DMS153 treated with DMSO at 0.1 percent for 48 hours (cell line): ENCODE data around the gene HLA-DRA.
"Not testable (repeated sequence)": the region's sequence is repeated elsewhere in the genome, so short reads cannot be mapped to it uniquely, and the experiment has no call there.

Experiments used
- DNase-seq: peaks from one replicate; lab custom pipeline; 2025; ENCODE audit not compliant: unreplicated experiment; lab: John Stamatoyannopoulos, UW

HLA-DRA gene

DNA sequence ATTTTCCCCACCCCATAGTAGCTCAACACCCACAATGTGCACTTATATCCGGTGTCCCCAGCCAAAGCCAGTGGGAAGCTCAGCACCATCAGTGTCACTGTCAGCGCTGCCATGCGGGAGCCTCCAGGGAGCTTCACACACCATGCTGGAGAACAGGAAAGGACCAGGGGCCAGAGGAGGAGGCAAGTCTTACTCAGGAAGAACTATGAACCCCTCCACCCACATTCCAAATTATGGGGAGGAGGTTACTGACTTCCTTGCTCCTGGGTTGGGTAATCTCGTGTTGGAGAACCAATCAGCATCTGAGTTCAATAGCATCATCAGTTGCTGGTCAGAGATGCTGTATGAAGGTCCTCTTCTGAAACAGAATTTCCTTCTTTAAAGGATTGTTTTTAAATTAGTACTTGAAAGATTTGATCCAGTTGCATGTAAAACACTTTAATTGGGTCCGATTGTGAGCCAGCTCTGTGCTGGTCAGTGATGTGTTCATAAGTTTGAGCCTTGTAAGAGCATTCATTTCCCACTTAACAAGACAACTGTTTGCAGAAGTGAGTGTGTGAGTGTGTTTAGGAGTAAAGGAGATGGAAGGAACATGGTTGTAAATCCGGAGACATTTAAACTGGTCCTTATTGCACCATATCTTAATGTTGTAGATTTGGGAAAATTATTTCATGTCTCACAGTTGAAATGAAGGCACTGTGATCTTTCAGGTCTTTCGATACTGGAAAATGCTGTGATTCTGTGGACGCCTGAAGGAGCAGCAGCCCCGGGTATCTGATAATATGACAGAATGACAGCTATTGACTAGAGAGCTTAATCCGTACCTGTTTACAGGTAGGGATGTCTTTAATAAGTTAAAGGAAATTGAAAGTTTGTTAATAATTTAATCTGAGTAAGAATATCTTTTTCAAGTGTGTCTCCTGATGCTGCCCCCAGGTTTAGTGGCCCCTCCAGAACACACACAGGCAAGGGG, 34.0 kb downstream of the HLA-DRA start:
- not testable (repeated sequence) for DNase-seq

DNA sequence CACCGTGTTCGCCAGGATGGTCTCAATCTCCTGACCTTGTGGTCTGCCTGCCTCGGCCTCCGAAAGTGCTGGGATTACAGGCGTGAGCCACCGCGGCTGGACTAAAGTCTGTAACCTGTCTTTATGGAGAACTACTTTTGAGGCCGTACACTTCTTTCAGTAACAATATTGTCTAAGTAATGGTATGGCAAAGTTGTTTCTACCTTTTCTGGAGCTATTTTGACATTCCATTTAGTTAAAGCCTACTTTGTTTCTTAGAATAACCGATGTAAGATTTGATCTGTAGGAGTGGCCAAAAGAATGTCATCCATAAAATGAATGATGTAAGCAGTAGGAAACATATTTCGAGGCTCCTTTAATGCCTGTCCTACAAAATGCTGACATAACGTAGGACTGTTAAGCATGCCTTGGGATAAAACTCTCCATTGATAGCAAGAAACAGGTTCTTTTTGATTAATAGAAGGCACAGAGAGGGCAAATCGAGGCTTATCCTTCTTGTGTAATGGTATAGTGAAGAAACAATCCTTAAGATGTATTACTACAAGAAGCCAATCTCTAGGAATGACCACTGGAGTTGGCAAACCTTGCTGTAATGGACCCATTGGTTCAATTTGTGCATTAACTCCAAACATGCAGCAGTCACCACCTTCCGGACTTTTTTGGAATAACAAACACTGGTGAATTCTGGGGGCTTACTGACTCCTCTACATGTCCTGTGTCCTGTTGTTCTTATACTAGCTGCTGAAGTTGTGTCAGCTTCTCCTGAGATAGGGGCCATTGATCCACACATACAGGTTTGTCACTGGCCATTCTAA, 35.9 kb downstream of the HLA-DRA start:
- DNase-seq: no peak

DNA sequence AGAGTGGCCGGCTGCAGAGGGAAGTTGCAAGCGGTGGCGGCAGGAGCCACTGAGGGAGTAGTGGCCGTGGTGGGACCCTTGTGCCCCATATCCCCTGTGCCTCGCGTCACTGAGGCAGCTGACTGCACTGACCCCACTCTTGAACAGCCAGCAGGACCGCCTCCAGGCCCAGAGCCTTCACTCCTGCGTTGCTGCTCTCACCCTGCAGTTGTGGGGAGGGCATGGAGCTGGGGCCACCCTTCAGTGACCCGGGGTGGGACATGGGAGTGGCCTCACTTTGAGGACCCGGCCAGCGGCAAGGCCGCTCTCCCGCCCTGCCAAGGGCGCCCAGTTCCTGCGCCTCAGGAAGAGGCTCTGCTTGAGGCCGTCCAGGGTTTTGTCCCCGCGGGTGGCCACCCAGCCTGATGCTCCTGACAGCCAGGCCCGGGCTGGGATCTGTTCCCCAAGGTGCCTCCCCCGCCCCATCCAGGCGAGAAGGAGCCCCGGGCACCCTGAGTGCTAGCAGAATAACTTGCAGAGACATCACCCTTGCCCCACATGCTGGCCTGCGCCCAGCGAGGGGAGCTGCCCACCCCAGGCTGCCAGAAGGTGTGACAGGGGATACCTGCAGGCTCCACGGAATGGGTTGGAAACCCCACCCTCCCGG, 44.4 kb downstream of the HLA-DRA start:
- no peak for DNase-seq

DNA sequence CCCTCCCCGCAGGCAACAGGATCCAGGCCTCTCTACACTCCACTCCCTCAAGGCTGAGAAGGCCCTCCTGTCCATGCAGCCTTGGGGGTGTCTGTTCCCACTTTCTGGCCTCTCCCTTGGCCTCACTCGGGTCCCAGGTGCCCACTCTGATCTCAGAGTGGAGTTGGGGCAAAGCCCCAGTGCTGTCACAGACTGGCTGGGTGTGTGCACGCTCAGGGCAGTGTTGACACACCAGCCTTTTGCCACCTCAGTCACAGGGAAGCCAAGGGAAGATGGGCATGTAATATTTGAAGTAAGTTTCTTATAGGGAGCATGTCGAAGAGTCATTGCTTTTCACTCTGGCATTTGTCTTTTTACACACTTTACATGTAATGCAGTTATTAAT, 44.9 kb downstream of the HLA-DRA start:
- no peak for DNase-seq

DNA sequence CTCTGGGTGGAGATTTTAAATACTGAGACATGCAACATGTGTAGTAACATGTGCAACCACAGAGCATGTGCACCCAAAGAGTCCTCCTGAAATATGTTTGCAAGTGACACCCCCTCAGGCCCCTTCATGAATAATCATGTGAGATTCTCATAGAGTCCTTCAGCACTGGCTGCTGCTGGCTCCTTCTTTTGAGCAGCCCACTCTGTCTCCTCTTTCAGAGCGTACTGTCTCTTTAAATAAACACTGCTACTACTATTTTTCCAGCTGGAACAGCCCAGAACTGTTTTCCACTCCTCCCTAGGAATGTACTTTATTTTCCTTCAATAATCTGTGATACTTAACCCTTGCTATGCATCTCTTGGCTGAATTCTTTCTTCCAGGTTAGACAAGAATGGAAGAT, 48.4 kb downstream of the HLA-DRA start:
- no peak for DNase-seq

DNA sequence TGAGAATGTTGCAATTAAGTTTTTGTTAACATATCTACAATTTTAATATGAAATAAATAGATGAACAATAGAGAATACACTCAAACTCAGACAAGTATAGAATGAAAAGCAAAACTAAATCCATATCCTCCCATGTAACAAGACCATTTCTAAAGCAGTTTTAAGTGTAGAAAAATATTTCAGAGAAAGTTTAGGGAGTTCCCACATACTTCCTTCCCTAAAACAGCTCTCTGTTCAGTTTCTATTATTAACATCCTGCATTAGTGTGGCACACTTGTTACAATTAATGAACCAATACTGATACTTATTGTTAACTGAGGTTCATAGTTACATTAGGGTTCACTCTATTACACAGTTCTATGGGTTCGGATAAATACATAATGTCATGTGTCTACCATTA, 52.0 kb downstream of the HLA-DRA start:
- no peak for DNase-seq

DNA sequence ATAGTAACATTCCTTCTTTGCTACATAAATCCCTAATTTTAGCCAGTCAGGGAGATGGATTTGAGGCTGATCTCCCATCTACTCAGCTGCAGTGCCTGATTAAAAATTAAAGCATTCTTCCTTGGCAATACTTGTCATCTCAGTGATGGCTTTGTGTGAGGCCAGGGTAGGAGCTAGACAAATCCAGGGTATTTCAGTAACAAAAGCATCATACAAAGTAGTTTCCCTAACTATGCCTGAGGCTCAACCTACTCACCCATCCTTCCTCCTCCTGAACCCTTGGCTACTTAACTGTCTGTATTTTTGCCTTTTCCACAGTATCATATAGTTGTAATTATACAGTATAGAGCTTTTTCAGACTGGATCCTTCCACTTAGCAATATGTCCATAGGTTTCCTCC, 52.7 kb downstream of the HLA-DRA start:
- DNase-seq: no peak
